ENCODE data around the gene TCEAL1.

Gene TCEAL1

GRCh38 chrX:103678199-103678993 is 49.6 kb downstream of the TCEAL1 start:
- DNase-seq (ENCODE audit: low spot score) (no peak), FAIRE-seq (no peak)

Measured in urothelium cell line (cell line).